Stimulated activated CD4-positive, alpha-beta T cell treated with anti-CD3 and anti-CD28 coated beads, TNF-alpha, amount 100 ng/mL, for 24 hours (primary cell): ENCODE data around the gene MRGPRF.
"Not testable (repeated sequence)": the region's sequence is repeated elsewhere in the genome, so short reads cannot be mapped to it uniquely, and the experiment has no call there.

ENCODE experiments used
- DNase-seq, 3 experiments: peaks; one replicate each; pipeline ENCODE4 v3.0.0-alpha.2; 2020; ENCODE audit warnings: low read depth in 3 of 3

Gene MRGPRF

GRCh38 chr11:69002570-69003231, 10.3 kb downstream of the MRGPRF start:
- no peak for DNase-seq

DNA sequence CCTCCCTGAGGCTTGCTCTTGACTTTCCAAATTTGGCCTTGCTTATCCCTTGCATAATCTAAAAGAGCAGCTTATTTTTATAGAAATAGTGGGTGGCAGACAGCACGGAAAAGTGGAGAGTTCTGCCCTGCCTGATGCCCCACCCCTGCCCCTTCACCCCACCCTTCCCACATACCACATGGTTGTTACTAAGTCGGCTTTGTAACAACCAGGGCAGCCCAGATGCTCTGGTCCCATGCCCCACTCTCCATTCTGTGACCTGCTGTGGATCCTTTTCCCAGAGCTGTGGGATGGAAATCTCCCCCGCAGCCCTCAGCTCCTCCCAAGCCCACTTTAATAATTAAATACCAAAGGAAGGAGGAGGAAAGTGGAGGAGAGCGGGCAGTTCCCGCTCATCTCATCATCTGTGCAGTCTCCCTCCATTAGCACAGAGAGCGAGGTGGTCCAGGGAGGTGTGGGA, 10.9 kb downstream of the MRGPRF start:
- DNase-seq, result no peak

- no peak for DNase-seq
Observed at GRCh38 chr11:69001243-69002081, 11.6 kb downstream of the MRGPRF start.

- no peak for DNase-seq
Observed at GRCh38 chr11:69000831-69001242, 12.2 kb downstream of the MRGPRF start.

DNA sequence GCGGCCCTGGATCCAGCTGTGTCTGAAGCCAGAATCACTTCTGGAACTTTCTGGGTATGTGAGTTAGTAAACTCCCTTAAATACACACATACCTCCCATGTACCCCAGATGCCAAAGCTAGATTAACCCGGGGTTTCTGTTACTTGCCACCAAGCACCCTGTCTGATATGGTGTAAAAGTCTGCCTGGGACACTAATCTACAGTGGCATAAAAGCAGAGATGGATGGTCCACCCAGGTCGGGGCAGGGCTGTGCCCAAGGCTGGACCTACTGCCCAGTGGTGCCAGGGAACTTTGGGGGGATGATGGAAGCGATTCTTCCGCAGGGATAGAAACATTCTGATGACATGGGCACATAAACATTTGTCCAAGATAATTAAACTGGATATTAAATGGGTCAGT, 12.7 kb downstream of the MRGPRF start:
- DNase-seq, result no peak

GRCh38 chr11:68999748-69000355, 13.2 kb downstream of the MRGPRF start:
- not testable (repeated sequence) for DNase-seq

DNA sequence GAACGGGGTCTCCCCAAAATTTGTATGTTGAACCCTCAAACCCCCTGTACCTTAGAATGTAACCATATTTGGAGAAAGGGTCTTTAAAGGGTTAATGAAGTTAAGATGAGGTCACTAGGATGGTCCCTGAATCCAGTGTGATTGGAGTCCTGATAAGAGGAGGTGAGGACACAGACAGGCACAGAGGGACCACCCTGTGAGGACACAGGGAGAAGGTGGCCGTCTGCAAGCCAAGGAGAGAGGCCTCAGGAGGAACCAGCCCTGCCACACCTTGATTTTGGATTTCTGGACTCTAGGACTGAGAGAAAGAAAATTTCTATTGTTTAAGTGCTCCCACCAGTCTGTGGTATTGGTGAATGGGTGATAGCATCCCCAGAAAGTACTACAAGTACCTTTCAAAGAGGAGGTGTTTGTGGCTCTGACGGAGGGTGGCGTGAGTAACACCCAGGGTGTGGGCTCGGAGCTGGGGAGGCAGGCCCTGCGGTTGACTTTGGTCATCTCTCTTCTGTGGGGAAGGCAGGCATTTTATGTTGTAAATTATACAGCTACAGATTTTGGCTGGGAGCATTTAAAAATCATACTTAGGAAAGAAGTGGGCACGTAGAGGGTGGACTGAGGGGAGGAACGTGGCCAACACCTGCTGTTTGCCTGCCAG, 13.8 kb downstream of the MRGPRF start:
- no peak for DNase-seq

- no peak for DNase-seq
Observed at GRCh38 chr11:68998390-68998911, 14.6 kb downstream of the MRGPRF start.

GRCh38 chr11:68997995-68998348, 15.1 kb downstream of the MRGPRF start:
- DNase-seq, result no peak

DNA sequence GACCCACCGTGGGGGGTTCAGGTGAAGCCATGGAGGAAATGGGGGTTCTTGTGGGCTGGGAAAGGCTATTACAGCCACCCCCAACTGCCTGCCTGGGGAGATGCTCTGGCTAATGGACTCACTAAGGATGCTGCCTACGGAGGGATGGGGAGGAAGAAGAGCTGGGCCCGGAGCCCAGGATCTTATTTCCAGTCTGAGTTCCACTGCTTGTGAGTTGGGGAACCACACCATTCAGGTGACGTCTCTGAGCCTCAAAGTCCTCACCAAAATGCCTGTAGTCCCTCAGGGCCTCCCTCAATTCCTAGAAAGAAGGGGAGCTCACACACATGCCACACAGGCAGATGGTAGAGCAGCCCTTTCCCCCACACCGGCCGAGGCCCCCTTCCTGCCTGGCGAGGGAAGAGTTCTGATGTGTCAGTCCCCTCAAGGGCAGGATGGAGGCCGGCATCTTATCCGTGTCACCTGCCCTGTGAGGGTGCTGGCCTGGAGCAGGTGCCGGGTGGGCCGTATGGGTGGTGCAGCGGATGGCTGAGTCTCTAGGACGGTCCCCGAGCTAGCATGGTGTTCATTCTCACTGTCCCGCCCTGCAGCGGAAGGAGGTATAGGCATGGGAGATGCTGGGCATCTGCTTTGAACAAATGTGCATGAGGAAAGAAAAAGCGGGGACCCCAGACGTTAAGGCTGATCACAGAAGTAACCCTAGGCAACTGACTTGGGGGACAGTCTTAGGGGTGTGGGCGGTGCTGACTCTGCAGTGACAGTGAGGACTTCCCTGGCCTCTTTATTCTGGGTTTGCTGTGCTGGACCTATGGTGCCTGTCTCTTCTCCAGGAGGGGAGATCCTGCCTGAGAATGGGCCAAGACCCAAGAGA, 15.7 kb downstream of the MRGPRF start:
- DNase-seq, result no peak

DNA sequence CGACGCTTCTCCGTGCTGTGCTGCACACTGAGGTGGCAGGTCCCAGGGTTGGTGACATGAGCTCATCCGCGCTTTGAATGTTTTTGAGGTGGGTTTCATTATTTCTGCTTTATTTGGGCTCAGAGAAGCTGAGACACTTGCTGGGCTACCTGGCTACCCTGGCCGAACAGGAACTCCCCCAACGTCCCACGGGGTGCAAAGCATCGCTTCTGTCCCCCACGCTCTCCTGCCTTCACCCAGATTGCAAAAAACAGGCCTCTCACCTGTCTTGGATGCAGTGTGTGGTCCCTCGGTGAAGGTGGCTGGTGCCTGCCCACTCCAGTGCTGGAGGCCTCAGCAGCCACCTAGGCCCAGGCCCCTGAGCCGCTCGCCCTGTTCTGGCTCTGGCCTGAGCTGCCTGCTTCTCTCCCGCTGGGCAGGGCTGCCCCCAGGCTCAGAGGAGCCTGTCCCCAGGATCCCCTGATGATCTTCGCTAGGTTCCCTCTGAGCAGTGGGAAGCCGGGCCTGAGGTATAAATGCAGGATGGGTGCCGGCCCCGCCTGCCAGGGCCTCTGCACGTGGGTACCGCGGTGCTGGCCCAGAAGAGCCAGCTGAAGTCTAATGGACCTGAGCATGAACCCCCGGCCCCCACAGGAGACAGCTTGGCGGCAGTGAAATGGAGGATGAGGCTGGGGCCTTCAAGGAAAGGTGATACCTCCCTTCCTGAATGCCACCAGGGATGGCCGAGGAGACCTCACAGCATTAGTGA, 16.5 kb downstream of the MRGPRF start:
- DNase-seq, result no peak

GRCh38 chr11:68994894-68995285, 18.2 kb downstream of the MRGPRF start:
- no peak for DNase-seq

- no peak for DNase-seq
Observed at GRCh38 chr11:68994161-68994893, 18.7 kb downstream of the MRGPRF start.

DNA sequence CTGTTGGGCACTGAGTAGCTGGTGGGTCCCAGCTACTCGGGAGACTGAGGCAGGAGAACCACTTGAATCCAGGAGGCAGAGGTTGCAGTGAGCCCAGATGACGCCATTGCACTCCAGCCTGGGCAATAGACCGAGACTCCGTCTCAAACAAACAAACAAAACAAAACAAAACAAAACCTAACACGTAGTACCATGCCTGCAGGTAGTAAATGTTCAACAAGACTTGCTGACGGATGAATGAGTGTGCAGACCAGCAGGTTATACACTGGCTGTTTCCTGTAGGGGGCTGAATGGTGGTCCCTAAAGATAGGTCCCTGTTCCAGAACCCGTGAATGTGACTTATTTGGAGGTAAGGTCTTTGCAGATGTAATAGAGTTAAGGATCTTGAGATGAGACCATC, 19.5 kb downstream of the MRGPRF start:
- no peak for DNase-seq

- DNase-seq, result no peak
Observed at GRCh38 chr11:68992743-68993255, 20.2 kb downstream of the MRGPRF start.

DNA sequence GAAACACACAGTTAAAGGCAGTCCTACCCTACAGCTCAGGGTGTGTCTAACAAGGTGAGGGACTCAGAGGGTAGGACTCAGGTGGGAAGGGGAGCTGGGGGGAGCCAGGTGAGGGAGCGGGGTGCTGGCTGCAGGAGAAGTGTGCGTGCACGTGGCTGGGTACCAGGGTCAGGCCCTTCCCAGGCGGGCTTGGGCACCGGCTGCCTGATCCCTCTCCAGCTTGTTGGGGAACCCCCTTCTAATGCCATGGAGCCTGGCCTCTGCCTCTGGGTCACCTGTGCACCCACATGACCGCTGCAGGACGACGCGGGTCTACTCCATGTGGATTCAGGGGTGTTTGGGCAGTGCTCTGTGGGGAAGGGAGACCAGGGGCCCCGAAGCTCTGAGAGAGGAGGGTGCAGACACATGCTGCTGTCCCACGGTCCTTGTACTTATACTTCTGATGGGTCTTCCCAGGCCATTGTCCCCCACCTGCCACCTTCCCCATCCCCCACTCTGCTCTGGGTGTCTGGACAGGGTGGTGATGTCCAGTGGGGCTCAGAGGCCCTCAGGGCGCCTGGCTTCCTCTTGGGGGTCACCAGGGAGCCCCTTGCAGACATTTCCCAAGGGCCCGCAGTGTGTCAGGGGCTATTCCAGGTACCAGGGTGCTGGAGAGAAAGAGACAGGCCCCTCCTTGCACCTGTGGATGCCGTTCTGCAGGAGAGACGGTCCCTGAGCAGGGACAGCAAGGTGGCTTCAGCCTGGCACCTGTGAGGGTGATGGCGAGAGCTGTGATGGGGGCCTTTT, 21.9 kb downstream of the MRGPRF start:
- DNase-seq, result no peak

- no peak for DNase-seq
Observed at GRCh38 chr11:68989936-68990606, 23.0 kb downstream of the MRGPRF start.

GRCh38 chr11:68988491-68988890, 24.6 kb downstream of the MRGPRF start:
- DNase-seq, result no peak
